ENCODE results near the gene KIAA1210.

KIAA1210 gene

GRCh38 chrX:119075270-119076025, 52.2 kb downstream of the KIAA1210 start:
- no peak overlapping the region for H3K4me3 ChIP-seq (ENCODE audit: low read depth, low read length)
- no peak for TF ChIP-seq CTCF (IDR thresholded peaks at IDR 0.05; ENCODE audit: low read depth, low read length, missing control alignments)
- no peak for DNase-seq (ENCODE audit: low read depth)

- H3K4me3 ChIP-seq (ENCODE audit: low read depth, low read length), result no peak overlapping the region
- no peak for DNase-seq (ENCODE audit: low read depth)
- TF ChIP-seq CTCF (IDR thresholded peaks at IDR 0.05; ENCODE audit: low read depth, low read length, missing control alignments), result no peak
Measured at GRCh38 chrX:119073911-119074310, 53.7 kb downstream of the KIAA1210 start.

- TF ChIP-seq CTCF (IDR thresholded peaks at IDR 0.05; ENCODE audit: low read depth, low read length, missing control alignments), result no peak
- no peak overlapping the region for H3K4me3 ChIP-seq (ENCODE audit: low read depth, low read length)
Measured at GRCh38 chrX:119073200-119073905, 54.3 kb downstream of the KIAA1210 start.

GRCh38 chrX:119072744-119073143, 54.9 kb downstream of the KIAA1210 start, which contains the start of gene CT47C1:
Gene CT47C1 (plus strand): TSS chrX:119072993. CDS start chrX:119073226, 233 bp downstream.
- no peak for TF ChIP-seq CTCF (IDR thresholded peaks at IDR 0.05; ENCODE audit: low read depth, low read length, missing control alignments)
- DNase-seq (ENCODE audit: low read depth), result no peak
- no peak within 1 kb of the TSS for H3K4me3 ChIP-seq (ENCODE audit: low read depth, low read length)

More at GRCh38 chrX:119073200-119073905, 54.3 kb downstream of the KIAA1210 start:
- DNase-seq (ENCODE audit: low read depth), result no peak

- no peak for DNase-seq (ENCODE audit: low read depth)
- H3K4me3 ChIP-seq (ENCODE audit: low read depth, low read length), result no peak overlapping the region
- no peak for TF ChIP-seq CTCF (IDR thresholded peaks at IDR 0.05; ENCODE audit: low read depth, low read length, missing control alignments)
Measured at GRCh38 chrX:119071381-119071780, 56.2 kb downstream of the KIAA1210 start.

- TF ChIP-seq CTCF (IDR thresholded peaks at IDR 0.05; ENCODE audit: low read depth, low read length, missing control alignments), result no peak
- DNase-seq (ENCODE audit: low read depth), result no peak
- no peak overlapping the region for H3K4me3 ChIP-seq (ENCODE audit: low read depth, low read length)
Measured at GRCh38 chrX:119069762-119070161, 57.9 kb downstream of the KIAA1210 start.
